HG02943 (cell line): ENCODE measurements around the gene FGB.
A peak's percentile ranks its signal among the peaks of the same experiment; 100 is the strongest.

Experiments used
- ATAC-seq: cut with Tn5 transposase; IDR thresholded peaks from one replicate; pipeline ENCODE4 v1.9.1; 2021; ENCODE audit warnings: mild to moderate bottlenecking, low read depth, moderate library complexity; ENCODE audit not compliant: unreplicated experiment

Gene FGB

DNA sequence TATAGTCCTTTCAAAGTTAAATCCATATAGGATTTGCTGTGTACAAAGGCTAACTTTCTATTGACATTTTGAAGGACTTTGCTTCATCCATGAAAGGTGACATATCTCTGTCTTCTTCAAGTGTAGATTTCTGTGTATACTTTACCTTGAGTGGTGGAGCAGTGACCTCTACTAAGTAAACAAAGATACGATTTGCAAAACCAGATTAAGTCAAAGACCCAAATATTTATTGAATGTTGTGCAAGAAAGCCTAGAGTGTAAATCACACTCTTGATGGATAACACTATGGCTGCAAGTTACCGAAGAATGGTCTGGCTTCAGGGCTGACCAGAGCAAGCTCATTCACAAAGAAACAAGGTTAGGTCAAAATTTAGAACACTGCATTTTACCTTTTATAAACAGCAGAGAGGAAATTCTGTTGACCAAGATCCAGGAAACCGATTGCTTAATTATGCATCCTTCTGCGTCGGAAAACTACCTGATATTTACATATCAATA lies 55.1 kb downstream of the FGB start:
- ATAC-seq, result no peak

DNA sequence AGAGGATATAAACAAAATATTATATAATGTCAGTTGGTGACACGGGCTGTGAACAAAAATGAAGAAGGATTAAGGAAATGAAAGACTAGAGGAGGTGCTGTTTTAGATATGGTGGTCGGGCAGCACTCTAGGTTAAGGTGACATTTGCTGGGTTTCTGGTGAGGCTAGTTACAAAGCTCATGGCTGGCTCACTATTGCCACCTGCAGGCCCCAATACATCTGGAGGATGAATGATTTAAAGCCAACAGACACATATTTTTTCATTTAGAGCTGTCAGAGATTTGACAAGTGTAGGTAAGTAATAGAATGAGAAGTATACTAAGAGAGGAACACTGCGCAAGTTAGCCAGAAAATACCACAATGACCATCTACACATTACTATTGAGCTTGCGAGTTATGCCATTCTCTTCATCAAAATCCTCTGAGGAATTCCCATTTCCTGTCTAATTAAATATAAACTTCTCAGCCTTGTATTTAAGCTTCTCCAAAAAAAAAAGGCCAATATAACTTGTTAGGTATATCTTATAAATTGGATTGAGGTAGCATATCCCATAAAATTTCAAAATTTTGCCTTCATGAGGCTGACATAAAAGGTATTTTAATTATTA lies 56.0 kb downstream of the FGB start:
- ATAC-seq, result peak; percentile 80

DNA sequence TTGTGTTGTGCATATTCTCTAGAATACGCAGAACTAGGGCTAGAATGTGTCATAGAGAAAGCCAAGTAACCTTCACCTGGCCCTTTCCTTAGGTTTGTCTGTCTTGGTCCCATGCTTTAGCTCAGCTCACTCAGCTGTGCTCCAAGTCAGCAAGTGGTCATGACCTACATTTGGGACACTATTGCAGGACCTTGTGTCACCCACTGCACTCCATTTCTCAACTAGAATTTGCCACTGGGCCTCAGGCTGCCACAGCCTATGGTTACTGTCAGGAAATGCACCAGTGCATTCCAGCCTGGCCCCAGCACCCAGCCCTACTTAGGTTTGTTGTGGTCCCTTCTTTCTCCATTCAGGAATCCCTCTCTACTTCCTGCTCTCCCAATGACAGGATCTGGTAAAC lies 57.3 kb downstream of the FGB start:
- no peak for ATAC-seq
